GM19438 (cell line): ENCODE data around the gene SNED1.
"Not testable (repeated sequence)": the region's sequence is repeated elsewhere in the genome, so short reads cannot be mapped to it uniquely, and the experiment has no call there.

Experiments
- ATAC-seq: cut with Tn5 transposase; IDR thresholded peaks from one replicate; pipeline ENCODE4 v1.9.1; 2021; ENCODE audit warnings: low read depth; ENCODE audit not compliant: unreplicated experiment

Gene SNED1

DNA sequence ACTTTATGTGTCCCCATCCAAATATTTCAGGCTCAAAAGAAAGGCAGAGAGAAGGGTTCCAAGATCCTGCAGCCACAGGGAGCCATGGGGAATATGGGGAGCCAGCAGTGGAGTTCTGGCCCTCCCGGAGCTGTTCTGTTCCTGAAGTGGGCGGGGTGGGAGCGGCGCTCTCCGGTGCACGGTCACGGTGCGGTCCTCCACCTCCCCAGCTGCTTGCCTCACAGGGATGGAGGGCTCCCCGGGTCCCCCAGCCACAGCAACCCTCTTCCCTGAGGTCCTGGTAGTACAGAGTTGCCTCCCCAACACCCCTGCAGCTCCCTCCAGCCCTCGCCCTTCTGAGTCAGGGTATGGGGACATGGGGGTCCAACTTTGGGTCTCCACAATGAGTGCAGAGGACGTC is 26.2 kb upstream of the SNED1 start:
- no peak for ATAC-seq

DNA sequence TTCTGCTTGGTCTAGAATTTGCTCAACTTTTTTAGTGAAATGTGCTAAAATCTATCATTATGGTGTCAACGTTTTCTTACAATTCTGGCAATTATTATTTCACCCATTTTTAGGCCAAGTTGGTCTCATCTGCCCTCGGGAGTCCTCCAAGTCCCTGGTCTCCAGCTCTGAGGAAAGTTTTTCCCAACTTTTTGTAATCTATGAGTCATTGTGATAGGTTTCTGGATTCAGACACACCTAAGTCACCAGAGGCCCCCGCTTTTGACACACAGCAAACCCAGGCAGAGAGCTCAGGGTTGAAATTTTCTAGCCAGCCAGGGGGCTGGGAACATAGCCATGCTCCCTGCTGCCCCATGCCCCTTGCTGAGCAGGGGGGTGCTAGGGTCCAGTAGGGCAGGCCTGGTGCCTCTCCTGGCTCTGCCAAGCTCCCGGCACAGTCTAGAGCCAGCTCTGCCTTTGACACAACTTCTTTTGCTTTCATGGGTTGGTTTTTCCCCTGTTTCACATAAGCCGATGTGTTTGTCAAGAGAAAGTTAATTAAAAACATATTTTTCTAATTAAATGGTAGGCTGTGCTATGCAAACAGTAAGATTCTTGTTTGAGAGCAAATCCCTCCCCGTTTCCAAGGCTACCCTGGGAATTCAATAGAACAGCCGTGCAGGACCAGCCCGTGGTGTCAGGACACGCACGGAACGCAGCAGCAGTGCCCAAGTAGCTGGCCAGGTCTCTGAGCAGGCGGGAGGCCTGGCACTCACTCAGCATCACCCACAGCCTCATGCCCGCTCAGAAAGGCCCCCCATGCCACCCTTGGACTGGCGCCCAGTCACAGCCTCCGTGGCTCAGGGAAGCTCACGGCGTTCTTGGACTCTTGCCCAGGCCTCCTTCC is 25.5 kb upstream of the SNED1 start:
- ATAC-seq, result no peak

DNA sequence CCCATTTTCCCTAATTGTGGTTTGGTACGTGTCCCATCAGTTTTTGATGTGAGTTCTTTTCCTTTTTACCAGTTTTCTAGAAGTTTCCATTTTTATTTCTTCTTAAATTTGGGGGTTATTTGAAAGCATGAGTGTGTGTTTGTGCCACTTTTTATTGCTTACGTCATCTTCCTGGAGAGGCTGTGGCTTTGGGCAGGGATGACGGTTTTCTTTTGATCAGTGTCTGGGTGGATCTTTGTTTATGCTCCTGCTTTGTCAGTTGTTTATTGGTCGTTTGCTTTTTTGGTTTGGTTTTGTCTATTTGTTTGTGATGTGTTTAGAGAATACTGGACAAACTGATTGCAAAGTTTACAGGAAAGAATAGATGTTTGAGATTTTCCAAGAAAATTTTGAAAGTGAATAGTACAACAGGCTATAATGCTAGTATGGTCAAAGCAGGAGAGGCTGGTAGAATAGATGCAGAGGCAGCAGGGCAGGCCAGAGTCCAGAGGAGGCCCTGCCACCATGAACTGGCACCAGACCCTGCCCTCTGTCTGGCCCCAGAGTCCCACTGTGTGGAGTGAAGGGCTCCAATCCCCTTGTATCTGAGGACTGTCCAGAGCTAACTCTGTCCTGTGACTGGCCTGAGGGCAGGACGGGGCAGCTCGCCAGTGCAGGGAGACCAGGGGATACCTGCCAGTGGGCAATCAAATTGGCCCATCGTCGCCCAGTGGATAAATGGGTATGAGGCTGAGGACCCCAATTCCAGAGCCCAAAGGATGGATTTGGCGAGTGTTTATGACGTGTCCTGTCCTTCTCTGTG is 23.4 kb upstream of the SNED1 start:
- no peak for ATAC-seq

DNA sequence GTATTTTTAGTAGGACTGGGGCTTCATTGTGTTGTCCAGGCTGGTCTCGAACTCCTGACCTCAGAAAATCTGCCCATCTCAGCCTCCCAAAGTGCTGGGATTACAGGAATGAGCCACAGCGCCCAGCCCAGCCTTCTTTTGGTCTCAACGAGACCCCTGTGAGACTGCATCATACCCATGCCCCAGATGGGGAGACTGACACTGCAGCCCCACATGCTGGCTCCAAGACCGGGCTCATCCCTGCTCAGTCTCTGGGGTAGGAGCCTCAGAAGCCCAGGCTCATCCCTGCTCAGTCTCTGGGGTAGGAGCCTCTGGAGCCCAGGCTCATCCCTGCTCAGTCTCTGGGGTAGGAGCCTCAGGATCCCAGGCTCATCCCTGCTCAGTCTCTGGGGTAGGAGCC is 22.5 kb upstream of the SNED1 start:
- not testable (repeated sequence) for ATAC-seq

DNA sequence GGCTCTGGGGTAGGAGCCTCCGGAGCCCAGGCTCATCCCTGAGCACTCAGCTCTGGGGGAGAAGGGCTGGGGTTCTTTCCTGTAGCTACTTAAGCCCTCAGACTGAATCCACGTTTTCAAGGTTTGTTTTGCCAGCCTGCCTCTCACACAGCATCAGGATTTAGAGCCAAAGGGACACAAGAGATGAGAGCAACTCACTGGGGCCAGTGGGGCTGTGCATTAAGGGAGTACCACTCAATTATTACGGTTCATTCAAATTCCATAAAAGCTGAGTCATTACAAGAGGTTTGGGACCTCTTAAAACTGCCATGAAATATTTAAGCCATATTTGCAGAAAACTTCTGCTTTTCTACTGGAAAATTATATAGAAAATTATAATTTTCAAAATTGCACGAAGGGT is 17.1 kb upstream of the SNED1 start:
- ATAC-seq, result no peak

DNA sequence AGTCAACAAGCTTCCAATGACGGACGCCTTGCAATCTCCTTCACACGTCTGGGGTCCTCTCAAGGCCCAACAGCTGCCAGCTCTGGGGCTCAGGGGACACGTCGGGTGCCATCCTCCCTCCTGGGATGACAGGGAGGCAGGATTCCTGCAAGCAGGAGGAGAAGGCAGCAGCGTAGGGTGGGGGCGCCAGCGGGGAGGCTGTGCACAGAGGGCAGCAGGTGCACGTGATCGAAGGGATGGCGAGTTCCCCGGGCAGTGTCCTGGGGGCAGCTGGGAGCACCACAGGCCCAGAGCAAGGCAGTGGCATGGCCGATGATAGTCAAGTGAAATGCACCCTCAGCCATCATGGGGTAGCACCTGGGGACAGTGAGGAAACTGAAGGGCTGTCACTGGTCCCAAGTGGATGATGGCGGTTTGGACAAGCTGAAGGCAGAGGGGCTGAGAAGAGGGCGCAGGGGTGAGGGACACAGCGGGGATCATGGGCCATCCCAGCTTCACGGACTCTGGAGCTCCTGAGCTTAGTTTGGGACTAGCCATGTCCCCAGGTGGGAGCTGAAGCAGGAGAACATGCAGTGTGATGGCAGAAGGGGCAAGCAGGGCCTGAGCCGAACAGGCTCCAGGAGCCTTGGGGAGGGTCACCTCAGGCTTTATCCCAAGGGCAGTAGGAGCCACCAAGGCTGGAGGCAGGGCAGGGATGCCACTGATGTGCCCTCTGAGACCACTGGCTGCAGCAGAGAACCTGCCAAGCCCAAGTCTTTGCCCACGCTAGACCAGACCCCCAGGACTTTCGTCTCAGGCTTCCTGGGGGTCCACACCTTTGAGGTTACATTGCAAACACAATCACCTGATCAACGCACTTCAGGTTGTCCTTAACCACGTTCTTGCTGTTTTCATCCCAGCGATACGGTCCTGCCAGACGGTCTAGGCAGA is 16.3 kb upstream of the SNED1 start:
- ATAC-seq, result no peak

DNA sequence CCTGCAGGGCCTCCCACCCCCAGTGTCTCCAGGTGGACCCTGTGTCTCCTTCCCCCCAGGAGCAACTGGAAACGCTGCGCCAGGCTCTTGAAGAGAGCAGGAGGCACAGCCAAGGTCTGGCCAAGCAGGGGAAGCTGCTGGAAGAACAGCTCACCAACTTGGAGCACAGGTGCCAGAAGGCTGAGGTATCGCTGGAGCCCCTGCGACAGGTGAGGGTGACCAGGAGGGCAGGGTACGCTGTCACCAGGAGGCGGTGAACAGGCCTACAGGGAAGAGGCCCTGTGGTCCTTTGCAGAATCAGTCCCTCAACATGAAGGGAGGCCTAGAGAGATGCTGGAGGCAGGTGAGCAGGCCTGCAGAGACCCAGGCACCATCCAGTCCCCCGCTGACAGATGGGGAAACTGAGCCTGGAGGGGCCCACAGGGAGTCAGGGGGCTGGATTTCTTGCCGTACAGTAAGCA is 15.6 kb upstream of the SNED1 start:
- ATAC-seq, result no peak

DNA sequence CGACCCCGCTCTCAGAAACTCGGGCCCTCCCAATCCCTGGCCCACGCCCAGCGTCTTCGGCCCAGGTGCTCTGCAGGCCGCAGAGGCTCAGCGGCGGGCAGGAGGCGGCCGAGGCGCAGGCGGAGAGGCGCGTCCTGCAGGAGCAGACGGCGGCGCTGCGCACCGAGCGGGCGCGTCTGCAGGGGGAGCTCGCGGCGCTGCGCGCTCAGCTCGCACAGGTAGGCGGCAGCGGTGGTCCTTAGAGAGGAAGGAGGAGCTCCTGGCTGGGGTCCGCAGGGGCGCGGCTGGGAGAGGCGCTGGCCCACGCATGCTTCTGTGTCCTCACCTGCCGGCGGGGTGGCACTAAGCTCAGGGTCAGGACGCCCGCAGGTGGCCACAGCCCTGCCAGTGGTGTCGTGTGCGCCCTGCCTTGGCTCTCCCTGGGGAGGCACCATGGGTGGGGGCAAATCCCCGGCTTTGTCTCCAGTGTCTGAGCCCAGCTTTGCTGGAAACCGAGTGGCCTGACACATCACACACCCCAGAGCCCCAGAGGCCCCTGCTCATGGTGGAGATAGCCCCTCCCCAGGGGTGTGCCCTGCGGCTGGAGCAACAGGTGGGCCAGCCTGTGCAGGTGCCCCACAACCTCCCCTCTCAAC is 14.9 kb upstream of the SNED1 start:
- no peak for ATAC-seq

DNA sequence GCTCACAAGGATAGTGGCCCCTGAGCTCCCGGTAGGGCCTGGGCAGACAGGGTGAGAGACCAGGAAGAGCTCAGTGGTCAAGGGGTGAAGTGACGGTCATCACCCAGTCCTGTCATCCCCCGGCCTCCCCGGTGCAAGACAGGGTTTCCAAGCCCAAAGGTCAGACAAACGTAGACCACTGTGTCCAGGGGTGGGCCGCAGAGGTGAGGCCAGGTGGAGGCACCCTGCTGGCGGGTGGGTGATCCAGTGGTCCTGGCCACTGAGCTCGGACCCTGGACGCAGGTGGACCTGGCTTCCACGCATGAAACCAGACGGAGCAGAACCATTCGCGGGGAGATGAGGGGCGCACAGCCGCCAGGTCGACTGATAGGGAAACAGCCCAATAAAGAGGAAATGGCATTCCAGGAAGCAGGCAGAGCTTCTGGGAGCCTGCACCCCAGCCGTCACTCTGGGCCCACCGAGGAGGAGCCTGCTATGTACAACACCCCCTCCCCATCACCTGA is 14.4 kb upstream of the SNED1 start:
- ATAC-seq, result no peak

DNA sequence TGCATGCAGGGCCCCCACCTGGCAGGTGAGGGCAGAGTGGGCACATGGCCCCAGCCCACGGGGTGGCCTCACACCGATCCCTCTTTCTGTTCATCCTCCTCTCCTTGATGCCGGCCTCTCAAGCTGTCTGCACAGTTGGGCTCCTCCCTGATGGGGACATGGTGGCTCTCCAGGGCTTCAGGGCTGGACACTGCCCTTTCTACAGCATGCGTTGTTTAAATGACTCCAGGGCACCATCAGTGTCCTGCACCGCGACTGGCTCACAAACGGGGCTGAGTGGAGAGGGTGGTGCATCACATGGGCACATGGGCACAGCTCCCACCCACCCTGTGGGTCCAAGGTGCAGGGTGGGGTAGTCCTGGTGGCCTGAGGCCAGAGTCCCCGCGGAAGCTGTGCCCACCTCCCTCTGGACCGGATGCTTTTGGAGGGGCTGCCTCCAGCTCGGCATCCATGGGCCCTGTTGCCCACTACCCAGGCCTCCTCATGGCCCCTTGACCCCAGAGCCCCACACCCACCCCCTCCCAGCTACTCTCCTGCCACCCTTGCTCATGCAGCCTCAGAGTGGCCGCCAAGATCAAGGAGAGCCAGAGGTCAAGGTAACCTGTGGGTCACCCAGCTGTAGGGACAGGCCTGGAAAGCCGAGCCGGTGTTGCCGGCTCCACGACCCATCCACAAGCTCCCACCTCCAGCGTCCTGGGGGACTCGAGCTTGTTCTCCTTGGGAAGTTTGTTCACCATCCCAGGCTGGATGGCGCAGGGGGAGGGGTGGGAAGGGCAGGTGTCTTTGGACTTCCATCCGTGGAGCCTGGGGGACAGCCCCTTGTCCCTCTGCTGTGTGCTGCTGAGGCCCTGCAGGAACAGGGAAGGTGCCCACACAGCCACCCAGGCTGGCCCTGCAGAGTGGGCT is 12.3 kb upstream of the SNED1 start:
- ATAC-seq, result no peak

DNA sequence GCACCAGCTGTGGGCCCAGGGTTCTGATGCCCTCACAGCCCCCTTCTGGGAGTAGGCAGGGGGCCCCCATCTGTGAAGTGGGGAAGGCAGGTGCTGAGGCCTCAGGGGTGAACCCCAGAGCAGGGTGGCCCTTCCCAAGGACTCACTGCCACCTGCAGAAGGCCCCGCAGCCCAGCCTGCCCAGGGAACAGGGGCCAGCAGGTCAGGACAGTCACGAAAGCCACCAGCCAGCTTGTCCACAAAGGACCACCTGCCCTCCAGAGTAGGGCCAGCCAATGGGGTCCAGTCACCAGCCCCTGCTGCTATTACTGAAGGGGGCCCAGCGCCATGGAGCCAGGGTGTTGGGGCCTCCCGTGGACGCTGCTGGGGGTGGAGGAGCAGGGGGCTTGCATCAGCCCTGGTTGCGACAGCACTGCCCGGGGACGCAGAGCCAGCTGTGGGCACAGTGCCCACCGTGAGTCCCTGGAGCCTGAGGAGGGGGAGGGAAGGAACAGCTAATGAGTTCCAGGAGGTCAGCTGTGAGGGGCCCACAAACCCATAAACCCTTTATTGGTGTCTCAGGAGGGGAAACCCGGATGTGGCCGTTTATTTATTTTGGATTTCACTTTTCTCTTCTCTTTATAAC is 11.5 kb upstream of the SNED1 start:
- ATAC-seq, result no peak

DNA sequence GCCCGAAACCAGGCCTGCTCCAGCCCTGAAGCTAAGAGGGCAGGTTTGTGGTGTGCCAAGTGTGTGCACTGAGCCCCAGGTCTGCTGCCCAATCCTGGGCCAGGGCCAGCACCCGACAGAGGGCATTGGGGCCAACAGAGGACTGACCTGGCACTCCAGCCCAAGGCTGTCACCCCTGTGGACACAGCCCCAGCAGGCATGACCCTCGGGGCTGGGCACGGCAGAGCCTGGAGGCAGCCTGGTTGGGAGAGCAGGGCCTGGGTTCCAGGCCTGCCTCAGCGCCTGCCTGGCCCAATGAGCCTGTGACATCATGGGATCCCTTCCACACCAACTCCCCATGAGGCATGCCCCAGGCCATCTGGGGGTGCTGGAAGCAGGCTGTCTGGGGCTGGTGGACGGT is 10.8 kb upstream of the SNED1 start:
- ATAC-seq, result no peak

DNA sequence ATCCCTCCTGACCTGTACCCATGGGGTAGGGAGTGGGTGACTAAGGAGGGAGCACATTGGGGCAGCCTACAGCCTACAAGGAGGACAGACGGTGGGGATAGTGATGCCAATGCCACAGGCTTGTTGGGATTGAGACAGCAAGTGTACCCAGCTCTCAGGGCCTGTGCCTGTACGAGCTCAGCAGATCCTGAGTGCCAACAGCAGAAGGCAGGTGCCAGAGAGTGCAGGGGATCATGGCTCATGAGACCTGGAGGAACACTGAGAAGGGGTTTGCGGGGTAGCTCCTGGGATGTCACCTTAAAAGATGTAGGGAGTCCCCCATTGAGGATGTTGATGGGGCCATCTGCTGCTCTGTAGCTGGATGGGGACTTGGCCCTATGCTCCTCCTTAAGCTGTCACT is 10.3 kb upstream of the SNED1 start:
- no peak for ATAC-seq

DNA sequence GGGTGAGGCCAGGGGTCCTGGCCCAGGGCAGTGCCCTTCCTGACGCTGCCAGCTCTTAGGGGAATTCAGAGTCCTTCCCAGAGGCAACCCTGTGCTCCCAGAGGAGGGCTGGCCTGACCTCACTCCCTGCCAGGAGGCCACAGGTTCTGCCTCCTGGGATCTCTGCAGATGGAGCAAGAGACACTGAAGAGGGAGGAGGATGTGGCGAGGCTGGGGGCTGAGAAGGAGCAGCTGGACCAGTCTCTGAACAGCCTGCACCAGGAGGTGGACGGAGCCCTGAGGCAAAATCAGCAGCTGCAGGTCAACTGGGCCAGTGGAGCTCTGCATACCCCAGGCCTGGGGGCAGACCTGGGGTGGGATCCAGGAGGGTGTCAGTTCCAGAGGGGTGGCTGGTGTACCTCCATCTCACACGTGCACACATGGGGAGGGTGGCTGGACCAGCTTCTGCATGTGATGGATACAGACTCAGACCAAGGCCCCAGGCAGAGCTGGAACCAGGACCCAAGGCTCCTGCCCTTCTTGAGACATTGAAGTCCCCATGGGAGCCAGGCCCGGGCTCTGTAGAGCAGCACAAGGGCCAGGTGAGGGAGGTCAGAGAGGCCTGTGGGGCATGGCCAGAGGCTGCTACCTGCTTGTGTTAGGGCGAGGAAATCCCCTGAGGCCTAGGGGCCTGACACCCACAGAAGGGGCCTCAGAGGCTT is 9.7 kb upstream of the SNED1 start:
- ATAC-seq, result no peak

DNA sequence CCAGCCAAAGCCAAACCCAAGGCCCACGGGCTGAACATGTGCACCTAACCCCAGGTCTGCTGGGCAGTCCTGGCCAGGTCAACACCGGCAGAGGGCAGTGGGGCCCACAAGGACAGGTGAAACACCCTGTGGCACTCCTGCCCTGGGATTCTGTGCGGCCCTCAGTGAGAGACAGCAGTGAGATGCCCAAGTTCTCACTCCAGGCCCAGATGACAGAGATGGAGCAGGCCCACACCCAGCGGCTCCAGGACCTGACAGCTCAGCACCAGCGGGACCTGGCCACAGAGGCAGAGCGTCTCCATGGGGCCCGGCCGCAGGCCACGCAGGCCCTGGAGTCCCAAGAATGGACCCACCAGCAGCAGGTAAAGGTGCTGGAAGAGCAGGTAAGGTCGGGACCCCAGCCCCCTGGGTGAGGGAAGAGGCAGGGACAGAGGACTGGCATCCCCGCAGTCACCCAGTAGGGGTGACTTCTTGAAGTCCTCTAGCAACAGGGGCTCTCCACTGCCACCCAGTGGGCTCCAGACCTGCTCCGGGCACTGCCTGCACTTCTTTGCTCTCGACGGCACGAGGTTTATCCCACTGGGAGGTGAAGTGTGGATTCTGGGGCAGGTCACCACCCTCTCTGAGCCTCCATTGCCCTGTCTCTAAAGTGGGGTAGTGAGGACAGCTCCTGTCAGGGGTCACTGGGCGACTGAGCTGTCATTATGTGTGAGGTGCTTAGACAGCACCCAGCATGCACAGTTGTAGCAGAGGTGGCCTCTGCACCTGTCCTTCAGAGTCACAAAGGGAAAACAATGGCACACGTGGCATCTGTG is 8.8 kb upstream of the SNED1 start:
- ATAC-seq, result no peak

DNA sequence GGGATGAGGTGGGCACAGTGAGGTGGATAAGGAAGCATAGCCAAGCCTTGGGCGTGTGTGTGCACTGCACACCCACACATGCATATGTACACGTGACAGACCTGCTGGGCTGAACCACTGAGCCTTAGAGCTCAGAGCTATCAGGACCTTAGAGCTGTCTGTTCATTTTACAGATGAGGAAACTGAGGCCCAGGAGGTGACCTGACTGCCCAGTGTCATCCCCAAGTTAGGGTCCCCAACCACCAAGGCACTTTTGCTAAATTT is 8.2 kb upstream of the SNED1 start:
- ATAC-seq, result no peak

DNA sequence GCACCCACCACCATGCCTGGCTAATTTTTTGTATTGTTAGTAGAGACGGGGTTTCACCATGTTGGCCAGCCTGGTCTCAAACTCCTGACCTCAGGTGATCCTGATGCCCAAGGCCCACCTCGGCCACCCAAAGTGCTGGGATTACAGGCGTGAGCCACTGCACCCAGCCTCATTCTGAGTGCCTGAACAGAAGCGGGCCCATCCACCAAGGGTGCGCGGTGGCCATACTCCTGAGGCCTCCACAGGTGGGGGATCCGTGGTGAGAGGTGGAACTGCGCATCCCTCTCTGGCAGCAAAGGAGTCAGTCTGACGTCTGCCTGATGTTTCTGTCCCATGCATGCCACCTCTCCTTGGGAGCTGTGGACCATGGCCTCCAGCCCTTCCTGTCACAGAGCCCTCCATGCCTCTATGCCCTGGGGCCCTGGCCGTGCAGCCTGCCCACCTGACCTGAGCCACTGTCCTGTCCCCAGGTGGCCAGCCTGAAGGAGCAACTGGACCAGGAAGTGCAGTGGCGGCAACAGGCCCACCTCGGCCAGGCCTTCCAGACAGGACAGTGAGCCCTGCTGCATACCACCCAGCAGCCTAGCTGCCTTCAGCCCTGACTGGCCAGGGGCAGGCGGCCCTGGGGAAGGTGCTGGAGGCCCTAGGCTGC is 7.6 kb upstream of the SNED1 start:
- ATAC-seq, result no peak
